Measurements from ENCODE around the gene PPP1R12B.
"Not testable (repeated sequence)": the region's sequence is repeated elsewhere in the genome, so short reads cannot be mapped to it uniquely, and the experiment has no call there.

PPP1R12B gene

DNA sequence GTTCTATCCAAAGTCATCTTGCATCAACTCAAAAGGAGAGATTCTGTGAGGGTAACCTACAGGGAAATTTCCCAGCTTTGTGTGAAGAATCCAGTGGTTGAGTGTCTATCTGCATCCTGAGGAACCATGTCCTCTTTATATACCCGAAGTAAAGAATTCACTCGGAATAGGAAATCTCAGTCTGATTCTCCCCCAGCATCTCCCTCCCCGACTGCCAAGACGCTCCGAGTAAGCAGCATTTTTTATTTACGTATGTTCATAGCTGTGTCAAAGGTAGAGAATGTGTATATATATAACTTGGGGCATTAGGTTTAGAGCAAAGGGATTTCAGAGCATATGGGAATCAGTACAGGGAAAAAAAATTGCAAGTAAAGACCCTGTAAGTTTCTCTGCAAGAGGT lies 191.5 kb downstream of the PPP1R12B start:
- no peak overlapping the region for H3K4me3 ChIP-seq (ENCODE audit: low read depth, low read length)
- no peak overlapping the region for H3K27ac ChIP-seq
- no peak for DNase-seq
- no peaks in the 10 kb centered on the region for H3K9me3 ChIP-seq (ENCODE audit: severe bottlenecking)
- no peaks in the 10 kb centered on the region for H3K27me3 ChIP-seq (ENCODE audit: insufficient read depth, low read depth, severe bottlenecking)
- H3K36me3 ChIP-seq = no peaks in the 10 kb centered on the region
- TF ChIP-seq, protein P1, sequence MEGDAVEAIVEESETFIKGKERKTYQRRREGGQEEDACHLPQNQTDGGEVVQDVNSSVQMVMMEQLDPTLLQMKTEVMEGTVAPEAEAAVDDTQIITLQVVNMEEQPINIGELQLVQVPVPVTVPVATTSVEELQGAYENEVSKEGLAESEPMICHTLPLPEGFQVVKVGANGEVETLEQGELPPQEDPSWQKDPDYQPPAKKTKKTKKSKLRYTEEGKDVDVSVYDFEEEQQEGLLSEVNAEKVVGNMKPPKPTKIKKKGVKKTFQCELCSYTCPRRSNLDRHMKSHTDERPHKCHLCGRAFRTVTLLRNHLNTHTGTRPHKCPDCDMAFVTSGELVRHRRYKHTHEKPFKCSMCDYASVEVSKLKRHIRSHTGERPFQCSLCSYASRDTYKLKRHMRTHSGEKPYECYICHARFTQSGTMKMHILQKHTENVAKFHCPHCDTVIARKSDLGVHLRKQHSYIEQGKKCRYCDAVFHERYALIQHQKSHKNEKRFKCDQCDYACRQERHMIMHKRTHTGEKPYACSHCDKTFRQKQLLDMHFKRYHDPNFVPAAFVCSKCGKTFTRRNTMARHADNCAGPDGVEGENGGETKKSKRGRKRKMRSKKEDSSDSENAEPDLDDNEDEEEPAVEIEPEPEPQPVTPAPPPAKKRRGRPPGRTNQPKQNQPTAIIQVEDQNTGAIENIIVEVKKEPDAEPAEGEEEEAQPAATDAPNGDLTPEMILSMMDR (IDR thresholded peaks at IDR 0.05; ENCODE audit: low read depth, low read length) = no peak

GRCh38 chr1:202540448-202540847 lies 191.9 kb downstream of the PPP1R12B start:
- no peak for DNase-seq
- no peaks in the 10 kb centered on the region for H3K36me3 ChIP-seq
- TF ChIP-seq, protein P1 (IDR thresholded peaks at IDR 0.05; ENCODE audit: low read depth, low read length) = no peak
- no peak overlapping the region for H3K27ac ChIP-seq
- H3K27me3 ChIP-seq (ENCODE audit: insufficient read depth, low read depth, severe bottlenecking) = no peaks in the 10 kb centered on the region
- H3K4me3 ChIP-seq (ENCODE audit: low read depth, low read length) = no peak overlapping the region
- H3K9me3 ChIP-seq (ENCODE audit: severe bottlenecking) = no peaks in the 10 kb centered on the region

DNA sequence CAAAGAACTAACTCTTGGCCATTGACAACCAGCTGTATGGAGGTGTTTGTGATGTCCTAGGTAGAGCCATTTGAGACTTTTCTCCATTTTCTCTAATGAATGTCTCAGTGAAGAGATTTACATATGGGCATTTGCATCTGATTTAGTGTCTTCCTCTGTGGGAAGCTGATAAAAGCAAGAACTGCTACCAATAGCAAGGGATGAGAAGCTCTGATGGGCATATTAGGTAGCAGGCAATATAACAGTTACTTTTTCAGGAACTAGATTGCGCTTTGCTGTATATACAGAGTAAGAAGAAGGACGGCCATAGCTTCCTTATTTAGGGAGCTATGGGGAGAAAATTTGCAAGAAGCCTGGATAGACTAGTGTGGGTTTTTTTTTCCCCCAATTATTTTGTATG lies 192.4 kb downstream of the PPP1R12B start:
- not testable (repeated sequence) for H3K36me3 ChIP-seq; H3K4me3 ChIP-seq (ENCODE audit: low read depth, low read length); H3K27me3 ChIP-seq (ENCODE audit: insufficient read depth, low read depth, severe bottlenecking); DNase-seq; H3K27ac ChIP-seq; H3K9me3 ChIP-seq (ENCODE audit: severe bottlenecking)

DNA sequence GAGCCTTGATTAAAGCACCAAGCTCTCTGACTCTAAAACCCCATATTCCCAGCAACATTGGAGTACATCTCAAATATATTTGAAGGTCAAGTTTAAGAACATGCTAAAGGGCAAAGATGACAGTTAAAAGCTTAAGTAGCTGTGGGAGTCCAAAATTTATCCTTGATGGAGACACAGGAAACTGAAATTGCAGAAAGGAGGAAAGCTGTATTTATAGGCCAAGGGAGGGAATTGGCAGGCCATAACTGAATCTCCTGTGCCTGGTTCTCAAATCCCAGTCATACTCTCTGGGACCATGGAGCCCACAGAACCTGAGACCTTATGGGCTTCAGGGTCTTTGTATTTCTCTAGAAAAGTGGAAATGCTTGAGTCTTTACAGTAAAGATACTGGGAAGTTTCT lies 193.9 kb downstream of the PPP1R12B start:
- not testable (repeated sequence) for H3K27ac ChIP-seq; H3K27me3 ChIP-seq (ENCODE audit: insufficient read depth, low read depth, severe bottlenecking); DNase-seq; H3K36me3 ChIP-seq; H3K4me3 ChIP-seq (ENCODE audit: low read depth, low read length); H3K9me3 ChIP-seq (ENCODE audit: severe bottlenecking)

DNA sequence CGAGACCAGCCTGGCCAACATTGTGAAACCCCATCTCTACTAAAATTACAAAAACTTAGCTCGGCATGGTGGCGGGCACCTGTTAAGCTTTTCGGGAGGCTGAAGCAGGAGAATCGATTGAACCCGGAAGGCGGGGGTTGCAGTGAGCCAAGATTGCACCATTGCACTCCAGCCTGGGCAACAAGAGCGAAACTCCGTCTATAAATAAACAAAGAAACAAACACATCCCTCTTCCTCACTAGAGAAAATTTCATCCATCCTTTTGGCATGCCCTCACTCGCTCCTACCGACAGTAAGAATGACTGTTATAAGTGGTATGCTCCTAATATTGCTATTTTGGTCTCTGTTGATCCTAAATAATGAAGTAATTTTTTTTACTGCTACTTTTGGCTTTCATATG lies 195.0 kb downstream of the PPP1R12B start:
- not testable (repeated sequence) for DNase-seq; H3K27ac ChIP-seq; H3K9me3 ChIP-seq (ENCODE audit: severe bottlenecking); H3K4me3 ChIP-seq (ENCODE audit: low read depth, low read length); H3K27me3 ChIP-seq (ENCODE audit: insufficient read depth, low read depth, severe bottlenecking); H3K36me3 ChIP-seq

- not testable (repeated sequence) for DNase-seq; H3K4me3 ChIP-seq (ENCODE audit: low read depth, low read length); H3K27ac ChIP-seq; H3K36me3 ChIP-seq; H3K9me3 ChIP-seq (ENCODE audit: severe bottlenecking); H3K27me3 ChIP-seq (ENCODE audit: insufficient read depth, low read depth, severe bottlenecking)
Measured at GRCh38 chr1:202544766-202545449, 196.4 kb downstream of the PPP1R12B start.

DNA sequence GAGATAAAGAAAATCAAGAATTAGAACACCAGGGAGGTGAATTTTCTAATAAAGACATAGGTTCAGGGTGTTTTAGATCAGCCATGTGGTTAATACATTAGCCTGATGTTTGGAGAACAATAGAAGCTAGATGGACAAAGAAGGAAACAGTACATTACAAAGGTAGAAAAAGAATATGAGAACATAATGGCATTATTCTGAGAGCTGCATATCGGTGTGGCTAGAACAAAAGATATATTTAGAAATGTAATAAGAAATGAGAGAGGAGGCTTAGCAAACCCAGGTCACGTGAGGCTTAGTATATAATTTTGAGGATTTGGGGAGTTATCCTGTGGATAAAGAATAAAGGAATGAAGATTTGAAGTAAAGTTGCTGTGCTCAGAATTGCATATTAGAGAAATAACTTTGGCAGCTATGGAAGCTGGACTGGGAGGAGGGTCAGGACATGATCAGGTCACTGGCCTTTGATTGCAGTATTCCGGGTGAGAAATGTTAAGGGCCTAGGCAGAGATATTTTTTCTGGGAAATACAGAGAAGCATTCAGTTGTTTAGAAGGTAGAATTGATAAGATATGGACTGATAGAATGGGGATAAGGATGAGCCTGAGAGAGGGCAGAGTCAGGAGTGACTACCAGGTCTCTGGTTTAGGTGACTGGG lies 197.3 kb downstream of the PPP1R12B start:
- not testable (repeated sequence) for DNase-seq

GRCh38 chr1:202546377-202546776 lies 197.9 kb downstream of the PPP1R12B start:
- DNase-seq; H3K27me3 ChIP-seq (ENCODE audit: insufficient read depth, low read depth, severe bottlenecking); H3K4me3 ChIP-seq (ENCODE audit: low read depth, low read length); H3K27ac ChIP-seq; H3K9me3 ChIP-seq (ENCODE audit: severe bottlenecking); H3K36me3 ChIP-seq: not testable (repeated sequence)

More for the DNA sequence above, 197.3 kb downstream of the PPP1R12B start:
- H3K9me3 ChIP-seq (ENCODE audit: severe bottlenecking); H3K27ac ChIP-seq; H3K4me3 ChIP-seq (ENCODE audit: low read depth, low read length); H3K27me3 ChIP-seq (ENCODE audit: insufficient read depth, low read depth, severe bottlenecking); H3K36me3 ChIP-seq: not testable (repeated sequence)

DNA sequence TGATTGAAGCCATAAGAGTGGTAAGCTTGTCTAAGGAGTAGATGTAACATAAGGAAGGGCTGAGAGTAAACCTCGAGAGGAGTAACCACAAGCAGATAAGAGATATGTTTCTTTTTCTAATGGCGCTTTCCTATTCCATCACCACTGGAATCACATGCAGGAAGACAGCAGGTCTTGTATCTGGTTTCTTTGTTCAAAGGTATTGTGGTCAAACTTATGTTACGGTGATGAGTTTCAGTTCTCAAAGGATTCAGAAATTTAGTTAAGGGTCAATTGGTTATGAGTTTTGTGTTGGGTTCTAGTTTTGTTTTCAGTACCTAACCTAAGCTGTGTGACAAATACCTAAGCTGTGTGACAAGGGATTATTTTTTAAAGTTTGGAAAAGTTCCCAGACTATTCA lies 198.3 kb downstream of the PPP1R12B start:
- not testable (repeated sequence) for H3K36me3 ChIP-seq; H3K4me3 ChIP-seq (ENCODE audit: low read depth, low read length); DNase-seq; H3K9me3 ChIP-seq (ENCODE audit: severe bottlenecking); H3K27ac ChIP-seq; H3K27me3 ChIP-seq (ENCODE audit: insufficient read depth, low read depth, severe bottlenecking)
